Fibroblast of pulmonary artery (primary cell): ENCODE data around the gene ARID3A.
A peak's percentile ranks its signal among the peaks of the same experiment; 100 is the strongest.

Experiments used
- DNase-seq: peaks from one replicate; pipeline ENCODE4 v3.0.0-alpha.2; 2010; ENCODE audit warnings: low read depth
- H3K4me3 ChIP-seq: replicated peaks from 2 replicates; pipeline ENCODE4 v1.5.1; 2011; ENCODE audit warnings: low read depth, mild to moderate bottlenecking, control low read depth, low read length, moderate library complexity
- TF ChIP-seq, protein P1 (sequence below): IDR thresholded peaks from 2 replicates; pipeline ENCODE4 v1.5.1; 2011; ENCODE audit warnings: mild to moderate bottlenecking, control low read depth, low read length, inconsistent platforms; ENCODE audit errors: missing control alignments

Gene ARID3A

DNA sequence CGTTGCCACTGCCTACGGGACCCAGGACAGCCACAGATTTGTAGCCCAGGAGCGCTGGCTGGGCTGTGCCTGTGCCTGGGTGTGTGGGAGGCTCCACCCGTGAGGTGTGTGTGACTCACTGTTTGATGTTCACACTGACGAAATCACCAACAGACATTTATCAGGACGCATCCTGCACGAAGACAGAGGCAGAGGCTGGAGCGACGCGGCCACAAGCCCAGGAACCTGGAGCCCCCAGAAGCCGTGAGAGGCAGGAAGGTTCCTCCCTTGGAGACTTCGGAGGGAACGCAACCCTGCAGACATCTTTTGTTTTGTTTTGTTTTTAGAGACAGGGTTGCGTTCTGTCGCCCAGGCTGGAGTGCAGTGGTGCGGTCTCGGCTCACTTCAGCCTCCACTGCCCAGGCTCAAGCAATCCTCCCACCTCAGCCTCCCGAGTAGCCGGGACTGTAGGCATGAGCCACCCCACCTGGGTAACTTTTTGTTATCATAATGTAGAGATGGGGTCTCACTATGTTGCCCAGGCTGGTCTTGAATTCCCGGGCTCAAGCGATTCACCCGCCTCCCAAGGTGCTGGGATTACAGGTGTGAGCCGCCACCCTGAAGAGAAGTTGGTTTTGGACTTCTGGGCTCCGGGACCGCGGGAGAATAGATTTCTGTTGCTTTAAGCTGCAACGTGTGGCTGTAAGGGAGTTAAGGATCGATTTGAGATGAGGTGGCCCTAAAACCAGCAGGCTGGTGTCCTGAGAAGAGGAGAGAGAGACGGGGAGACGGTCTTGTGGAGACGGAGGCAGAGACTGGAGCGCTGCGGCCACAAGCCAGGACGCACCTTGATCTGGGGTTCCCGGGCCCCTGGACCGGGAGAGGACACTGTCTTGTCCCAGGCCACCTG is 33.4 kb downstream of the ARID3A start:
- TF ChIP-seq, protein P1, sequence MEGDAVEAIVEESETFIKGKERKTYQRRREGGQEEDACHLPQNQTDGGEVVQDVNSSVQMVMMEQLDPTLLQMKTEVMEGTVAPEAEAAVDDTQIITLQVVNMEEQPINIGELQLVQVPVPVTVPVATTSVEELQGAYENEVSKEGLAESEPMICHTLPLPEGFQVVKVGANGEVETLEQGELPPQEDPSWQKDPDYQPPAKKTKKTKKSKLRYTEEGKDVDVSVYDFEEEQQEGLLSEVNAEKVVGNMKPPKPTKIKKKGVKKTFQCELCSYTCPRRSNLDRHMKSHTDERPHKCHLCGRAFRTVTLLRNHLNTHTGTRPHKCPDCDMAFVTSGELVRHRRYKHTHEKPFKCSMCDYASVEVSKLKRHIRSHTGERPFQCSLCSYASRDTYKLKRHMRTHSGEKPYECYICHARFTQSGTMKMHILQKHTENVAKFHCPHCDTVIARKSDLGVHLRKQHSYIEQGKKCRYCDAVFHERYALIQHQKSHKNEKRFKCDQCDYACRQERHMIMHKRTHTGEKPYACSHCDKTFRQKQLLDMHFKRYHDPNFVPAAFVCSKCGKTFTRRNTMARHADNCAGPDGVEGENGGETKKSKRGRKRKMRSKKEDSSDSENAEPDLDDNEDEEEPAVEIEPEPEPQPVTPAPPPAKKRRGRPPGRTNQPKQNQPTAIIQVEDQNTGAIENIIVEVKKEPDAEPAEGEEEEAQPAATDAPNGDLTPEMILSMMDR = no peak
- peak; percentile 36 for DNase-seq
- H3K4me3 ChIP-seq = no peak overlapping the region

DNA sequence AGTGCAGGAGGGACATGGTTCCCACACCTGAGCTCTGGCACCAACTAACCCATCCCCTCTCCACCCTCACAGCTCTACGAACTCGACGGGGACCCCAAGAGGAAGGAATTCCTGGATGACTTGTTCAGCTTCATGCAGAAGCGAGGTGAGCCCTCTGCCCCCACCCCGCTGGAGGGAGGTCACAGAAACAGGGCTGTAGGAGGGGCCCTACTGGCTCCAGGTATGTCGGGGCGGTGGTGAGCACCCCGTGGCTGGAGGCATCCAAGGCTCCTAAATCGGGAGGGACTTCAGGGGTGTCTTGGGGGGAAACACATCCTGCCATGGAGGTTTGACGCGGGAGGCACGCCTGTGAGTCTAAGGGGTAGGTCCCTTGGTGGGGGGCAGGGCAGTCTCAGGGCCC is 34.2 kb downstream of the ARID3A start:
- TF ChIP-seq, protein P1 = no peak
- no peak overlapping the region for H3K4me3 ChIP-seq
- DNase-seq = no peak

DNA sequence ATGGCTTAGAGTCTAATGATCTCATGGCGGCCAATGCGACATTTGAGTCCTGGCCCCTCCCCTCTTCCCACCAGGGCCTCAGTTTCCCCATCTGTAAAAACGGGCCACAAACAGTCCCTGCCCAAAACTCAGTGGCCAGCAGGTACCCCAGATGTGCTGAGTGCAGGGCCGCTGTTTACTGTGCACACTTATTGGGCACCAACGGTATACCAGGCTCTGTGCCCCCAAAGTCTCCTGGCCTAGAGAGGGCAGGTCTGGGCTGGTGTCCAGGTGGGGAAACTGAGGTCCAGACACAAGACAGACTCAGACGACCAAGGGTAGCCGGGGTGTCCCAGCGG is 34.7 kb downstream of the ARID3A start:
- no peak for DNase-seq
- H3K4me3 ChIP-seq = no peak overlapping the region
- TF ChIP-seq, protein P1 = no peak

DNA sequence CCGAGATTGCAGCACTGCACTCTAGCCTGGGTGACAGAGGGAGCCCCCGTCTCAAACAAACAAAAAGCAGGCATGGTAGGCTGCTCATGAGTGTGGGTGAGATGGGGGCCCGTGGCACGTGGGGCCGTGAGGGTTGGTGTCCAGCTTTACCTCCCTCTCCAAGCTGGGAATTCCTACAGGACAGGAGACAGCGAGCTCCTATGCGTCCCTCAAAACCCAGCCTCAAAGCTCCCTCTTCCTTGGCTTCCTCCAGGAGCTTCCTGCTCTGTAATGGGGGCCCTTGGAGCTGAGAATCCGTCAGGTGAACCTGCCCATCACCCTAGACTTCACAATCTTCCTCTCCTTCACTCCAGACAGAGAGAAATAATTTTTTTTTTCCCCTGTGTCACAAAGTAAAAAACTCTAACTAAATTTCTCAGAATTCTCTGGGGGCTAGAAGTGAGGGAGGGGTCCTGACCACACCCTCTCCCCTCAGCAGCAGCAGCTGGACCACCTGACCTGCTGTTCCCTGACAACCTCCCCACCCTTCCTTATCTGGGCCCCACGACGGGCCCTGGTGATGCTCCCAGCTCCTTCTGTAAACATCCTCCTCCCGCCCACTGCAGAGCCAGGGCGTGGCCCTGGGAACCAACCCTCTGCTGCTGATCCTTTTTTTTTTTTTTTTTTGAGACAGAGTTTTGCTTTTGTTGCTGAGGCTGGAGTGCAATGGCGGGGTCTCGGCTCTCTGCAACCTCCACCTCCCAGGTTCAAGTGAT is 36.2 kb downstream of the ARID3A start:
- TF ChIP-seq, protein P1 = no peak
- no peak for DNase-seq
- H3K4me3 ChIP-seq = no peak overlapping the region

DNA sequence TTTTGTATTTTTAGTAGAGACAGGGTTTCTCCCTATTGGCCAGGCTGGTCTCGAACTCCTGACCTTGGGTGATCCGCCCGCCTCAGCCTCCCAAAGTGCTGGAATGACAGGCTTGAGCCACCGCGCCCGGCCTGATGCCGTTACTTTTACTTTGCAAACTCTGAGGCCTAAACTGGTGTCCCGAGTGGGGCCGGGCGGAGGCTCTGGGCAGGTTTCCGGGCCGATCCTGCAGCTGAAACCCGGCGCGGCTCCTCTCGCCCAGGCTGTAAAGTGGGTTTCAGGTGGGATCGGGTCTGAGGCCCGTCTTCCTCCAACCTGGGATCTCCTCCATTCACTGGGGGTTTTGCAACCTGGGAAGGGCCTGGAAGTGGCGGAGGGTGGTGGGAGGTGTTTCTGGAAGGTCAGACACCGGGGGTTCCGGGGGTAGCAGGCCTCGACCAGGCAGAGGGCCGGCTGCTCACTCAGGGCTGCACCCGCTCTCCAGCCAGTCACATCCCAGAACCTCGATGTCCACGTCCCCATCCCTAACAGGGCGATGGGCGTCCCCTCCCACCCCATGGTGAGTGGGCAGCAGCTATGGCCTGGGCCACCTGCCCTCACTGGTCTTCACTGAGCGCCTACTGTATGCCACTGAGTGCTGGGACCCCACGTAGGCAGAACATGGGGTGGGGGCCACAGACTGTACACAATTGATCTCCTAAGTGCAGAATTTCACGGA is 37.0 kb downstream of the ARID3A start:
- TF ChIP-seq, protein P1 = no peak
- DNase-seq = no peak
- no peak overlapping the region for H3K4me3 ChIP-seq

DNA sequence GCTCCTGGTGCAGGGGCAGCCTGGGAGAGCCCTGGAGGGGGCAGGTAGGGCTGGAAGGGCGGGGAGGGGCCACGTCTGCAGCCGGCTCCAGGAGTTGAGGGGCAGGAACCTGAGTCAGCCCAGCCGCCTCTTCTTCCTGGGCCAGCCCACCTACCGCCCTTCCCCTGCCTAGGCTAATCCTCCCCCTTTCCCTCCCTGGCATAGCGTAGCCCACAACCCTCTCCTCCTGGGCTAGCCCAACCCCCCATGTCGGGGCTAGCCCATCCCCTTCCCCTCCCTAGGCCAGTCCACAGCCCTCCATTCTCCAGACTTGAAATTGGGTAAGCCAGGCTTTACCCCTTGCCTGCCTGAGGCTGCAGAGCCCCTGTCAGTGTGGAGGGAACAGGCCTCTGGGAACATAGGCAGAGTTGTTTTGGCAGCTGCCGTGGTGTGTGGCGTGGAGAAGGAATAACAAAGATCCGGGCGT is 37.7 kb downstream of the ARID3A start:
- no peak overlapping the region for H3K4me3 ChIP-seq
- TF ChIP-seq, protein P1 = no peak
- no peak for DNase-seq
